ENCODE measurements around the gene CEP76. TPM values are rescaled to one million over a fixed set of nuclear protein-coding genes. Genes with fewer than 3 reads are reported as not detected.

The CEP76 gene
- total and polyA plus RNA-seq, 2 experiments from 2014 or later: 11.2 to 25.9 TPM

DNA sequence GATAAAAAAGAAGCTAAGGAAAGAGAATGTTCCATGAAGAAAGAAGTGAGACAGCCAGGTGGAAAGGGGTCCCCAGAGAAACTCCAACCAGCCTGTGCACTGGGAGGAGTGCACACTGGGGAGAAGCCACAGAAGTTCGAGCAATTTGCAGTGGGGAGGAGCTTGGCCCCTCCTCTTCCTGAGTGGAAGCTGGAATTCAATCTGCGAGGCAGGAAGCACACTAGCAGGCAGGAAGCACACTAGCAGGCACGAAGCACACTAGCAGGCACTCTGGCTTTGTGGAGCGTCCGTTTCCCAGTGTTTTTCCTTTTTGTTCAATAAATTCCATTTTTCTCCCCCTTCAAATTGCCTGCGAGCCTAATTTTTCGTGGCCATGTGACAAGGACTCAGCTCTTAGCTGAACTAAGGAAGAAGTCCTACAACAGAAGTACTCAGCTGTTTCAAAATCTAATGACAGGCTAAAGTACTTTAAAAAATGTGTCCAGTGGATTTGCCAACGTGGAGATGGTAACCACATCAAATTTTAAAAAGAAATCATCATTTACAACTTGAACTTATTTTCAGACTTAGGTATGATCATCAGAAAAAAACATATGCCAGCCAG lies 23.2 kb downstream of the CEP76 start:
- Histone ChIP-seq H3K9me2 (ENCODE audit: insufficient read depth) (no peaks in the 10 kb centered on the region), H3K36me3 (ENCODE audit: insufficient read depth) (peaks cover 18% of the 10 kb centered on the region), H3K27me3 (ENCODE audit: insufficient read depth) (no peaks in the 10 kb centered on the region), H3K4me2 (no peak overlapping the region), H3K79me2 (replicated peaks; ENCODE audit: insufficient read depth) (no peaks in the 10 kb centered on the region), H3K4me3 (no peak overlapping the region), H3K27ac (ENCODE audit: low read depth) (peak overlapping the region; percentile 32; the same call in 1 of the 2 replicates), H3F3A (replicated peaks; ENCODE audit: low read depth) (no peaks in the 10 kb centered on the region), H4K20me1 (replicated peaks; ENCODE audit: insufficient read depth) (peaks cover 8% of the 10 kb centered on the region), H2AFZ (no peak overlapping the region), H3K4me1 (ENCODE audit: insufficient read depth) (no peaks in the 10 kb centered on the region)
- peaks cover 3% of the 10 kb centered on the region for H3K27me3 Mint-ChIP-seq (ENCODE audit: insufficient read depth, low read depth, poor library complexity)
- no peak overlapping the region for H3K4me3 Mint-ChIP-seq
- ATAC-seq (no peak), DNase-seq (ENCODE audit: low spot score) (no peak)
- H3K36me3 Mint-ChIP-seq (ENCODE audit: low read depth): peaks cover 39% of the 10 kb centered on the region
- no peaks in the 10 kb centered on the region for H3K4me1 Mint-ChIP-seq
- no peaks in the 10 kb centered on the region for H3K9me3 Mint-ChIP-seq
- peak overlapping the region; percentile 79; the same call in 1 of the 2 replicates for H3K27ac Mint-ChIP-seq
- TF ChIP-seq, protein P1, sequence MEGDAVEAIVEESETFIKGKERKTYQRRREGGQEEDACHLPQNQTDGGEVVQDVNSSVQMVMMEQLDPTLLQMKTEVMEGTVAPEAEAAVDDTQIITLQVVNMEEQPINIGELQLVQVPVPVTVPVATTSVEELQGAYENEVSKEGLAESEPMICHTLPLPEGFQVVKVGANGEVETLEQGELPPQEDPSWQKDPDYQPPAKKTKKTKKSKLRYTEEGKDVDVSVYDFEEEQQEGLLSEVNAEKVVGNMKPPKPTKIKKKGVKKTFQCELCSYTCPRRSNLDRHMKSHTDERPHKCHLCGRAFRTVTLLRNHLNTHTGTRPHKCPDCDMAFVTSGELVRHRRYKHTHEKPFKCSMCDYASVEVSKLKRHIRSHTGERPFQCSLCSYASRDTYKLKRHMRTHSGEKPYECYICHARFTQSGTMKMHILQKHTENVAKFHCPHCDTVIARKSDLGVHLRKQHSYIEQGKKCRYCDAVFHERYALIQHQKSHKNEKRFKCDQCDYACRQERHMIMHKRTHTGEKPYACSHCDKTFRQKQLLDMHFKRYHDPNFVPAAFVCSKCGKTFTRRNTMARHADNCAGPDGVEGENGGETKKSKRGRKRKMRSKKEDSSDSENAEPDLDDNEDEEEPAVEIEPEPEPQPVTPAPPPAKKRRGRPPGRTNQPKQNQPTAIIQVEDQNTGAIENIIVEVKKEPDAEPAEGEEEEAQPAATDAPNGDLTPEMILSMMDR (conservative IDR thresholded peaks at IDR 0.05; ENCODE audit: low read depth in 2 of 2): no peak
- TF ChIP-seq, protein P2, sequence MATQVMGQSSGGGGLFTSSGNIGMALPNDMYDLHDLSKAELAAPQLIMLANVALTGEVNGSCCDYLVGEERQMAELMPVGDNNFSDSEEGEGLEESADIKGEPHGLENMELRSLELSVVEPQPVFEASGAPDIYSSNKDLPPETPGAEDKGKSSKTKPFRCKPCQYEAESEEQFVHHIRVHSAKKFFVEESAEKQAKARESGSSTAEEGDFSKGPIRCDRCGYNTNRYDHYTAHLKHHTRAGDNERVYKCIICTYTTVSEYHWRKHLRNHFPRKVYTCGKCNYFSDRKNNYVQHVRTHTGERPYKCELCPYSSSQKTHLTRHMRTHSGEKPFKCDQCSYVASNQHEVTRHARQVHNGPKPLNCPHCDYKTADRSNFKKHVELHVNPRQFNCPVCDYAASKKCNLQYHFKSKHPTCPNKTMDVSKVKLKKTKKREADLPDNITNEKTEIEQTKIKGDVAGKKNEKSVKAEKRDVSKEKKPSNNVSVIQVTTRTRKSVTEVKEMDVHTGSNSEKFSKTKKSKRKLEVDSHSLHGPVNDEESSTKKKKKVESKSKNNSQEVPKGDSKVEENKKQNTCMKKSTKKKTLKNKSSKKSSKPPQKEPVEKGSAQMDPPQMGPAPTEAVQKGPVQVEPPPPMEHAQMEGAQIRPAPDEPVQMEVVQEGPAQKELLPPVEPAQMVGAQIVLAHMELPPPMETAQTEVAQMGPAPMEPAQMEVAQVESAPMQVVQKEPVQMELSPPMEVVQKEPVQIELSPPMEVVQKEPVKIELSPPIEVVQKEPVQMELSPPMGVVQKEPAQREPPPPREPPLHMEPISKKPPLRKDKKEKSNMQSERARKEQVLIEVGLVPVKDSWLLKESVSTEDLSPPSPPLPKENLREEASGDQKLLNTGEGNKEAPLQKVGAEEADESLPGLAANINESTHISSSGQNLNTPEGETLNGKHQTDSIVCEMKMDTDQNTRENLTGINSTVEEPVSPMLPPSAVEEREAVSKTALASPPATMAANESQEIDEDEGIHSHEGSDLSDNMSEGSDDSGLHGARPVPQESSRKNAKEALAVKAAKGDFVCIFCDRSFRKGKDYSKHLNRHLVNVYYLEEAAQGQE (IDR thresholded peaks at IDR 0.05; ENCODE audit: unreplicated experiment): no peak
- TF ChIP-seq, protein P3, sequence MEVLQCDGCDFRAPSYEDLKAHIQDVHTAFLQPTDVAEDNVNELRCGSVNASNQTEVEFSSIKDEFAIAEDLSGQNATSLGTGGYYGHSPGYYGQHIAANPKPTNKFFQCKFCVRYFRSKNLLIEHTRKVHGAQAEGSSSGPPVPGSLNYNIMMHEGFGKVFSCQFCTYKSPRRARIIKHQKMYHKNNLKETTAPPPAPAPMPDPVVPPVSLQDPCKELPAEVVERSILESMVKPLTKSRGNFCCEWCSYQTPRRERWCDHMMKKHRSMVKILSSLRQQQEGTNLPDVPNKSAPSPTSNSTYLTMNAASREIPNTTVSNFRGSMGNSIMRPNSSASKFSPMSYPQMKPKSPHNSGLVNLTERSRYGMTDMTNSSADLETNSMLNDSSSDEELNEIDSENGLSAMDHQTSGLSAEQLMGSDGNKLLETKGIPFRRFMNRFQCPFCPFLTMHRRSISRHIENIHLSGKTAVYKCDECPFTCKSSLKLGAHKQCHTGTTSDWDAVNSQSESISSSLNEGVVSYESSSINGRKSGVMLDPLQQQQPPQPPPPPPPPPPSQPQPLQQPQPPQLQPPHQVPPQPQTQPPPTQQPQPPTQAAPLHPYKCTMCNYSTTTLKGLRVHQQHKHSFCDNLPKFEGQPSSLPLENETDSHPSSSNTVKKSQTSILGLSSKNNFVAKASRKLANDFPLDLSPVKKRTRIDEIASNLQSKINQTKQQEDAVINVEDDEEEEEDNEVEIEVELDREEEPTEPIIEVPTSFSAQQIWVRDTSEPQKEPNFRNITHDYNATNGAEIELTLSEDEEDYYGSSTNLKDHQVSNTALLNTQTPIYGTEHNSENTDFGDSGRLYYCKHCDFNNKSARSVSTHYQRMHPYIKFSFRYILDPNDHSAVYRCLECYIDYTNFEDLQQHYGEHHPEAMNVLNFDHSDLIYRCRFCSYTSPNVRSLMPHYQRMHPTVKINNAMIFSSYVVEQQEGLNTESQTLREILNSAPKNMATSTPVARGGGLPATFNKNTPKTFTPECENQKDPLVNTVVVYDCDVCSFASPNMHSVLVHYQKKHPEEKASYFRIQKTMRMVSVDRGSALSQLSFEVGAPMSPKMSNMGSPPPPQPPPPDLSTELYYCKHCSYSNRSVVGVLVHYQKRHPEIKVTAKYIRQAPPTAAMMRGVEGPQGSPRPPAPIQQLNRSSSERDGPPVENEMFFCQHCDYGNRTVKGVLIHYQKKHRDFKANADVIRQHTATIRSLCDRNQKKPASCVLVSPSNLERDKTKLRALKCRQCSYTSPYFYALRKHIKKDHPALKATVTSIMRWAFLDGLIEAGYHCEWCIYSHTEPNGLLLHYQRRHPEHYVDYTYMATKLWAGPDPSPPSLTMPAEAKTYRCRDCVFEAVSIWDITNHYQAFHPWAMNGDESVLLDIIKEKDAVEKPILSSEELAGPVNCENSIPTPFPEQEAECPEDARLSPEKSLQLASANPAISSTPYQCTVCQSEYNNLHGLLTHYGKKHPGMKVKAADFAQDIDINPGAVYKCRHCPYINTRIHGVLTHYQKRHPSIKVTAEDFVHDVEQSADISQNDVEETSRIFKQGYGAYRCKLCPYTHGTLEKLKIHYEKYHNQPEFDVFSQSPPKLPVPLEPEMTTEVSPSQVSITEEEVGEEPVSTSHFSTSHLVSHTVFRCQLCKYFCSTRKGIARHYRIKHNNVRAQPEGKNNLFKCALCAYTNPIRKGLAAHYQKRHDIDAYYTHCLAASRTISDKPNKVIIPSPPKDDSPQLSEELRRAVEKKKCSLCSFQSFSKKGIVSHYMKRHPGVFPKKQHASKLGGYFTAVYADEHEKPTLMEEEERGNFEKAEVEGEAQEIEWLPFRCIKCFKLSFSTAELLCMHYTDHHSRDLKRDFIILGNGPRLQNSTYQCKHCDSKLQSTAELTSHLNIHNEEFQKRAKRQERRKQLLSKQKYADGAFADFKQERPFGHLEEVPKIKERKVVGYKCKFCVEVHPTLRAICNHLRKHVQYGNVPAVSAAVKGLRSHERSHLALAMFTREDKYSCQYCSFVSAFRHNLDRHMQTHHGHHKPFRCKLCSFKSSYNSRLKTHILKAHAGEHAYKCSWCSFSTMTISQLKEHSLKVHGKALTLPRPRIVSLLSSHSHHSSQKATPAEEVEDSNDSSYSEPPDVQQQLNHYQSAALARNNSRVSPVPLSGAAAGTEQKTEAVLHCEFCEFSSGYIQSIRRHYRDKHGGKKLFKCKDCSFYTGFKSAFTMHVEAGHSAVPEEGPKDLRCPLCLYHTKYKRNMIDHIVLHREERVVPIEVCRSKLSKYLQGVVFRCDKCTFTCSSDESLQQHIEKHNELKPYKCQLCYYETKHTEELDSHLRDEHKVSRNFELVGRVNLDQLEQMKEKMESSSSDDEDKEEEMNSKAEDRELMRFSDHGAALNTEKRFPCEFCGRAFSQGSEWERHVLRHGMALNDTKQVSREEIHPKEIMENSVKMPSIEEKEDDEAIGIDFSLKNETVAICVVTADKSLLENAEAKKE (CRISPR knock-in tag; IDR thresholded peaks at IDR 0.05): no peak
- TF ChIP-seq ZNF114 (CRISPR knock-in tag; IDR thresholded peaks at IDR 0.05): no peak
- TF ChIP-seq EZH2 (IDR thresholded peaks at IDR 0.05; ENCODE audit: low read depth, unreplicated experiment): no peak
- TF ChIP-seq ZNF331 (CRISPR knock-in tag; IDR thresholded peaks at IDR 0.05; ENCODE audit: low read depth): no peak
